NCI-H128 (cell line): ENCODE data around the gene PACS2.
A peak's percentile ranks its signal among the peaks of the same experiment; 100 is the strongest.
"Not testable (repeated sequence)": the region's sequence is repeated elsewhere in the genome, so short reads cannot be mapped to it uniquely, and the experiment has no call there.

Experiments
- DNase-seq: peaks from one replicate; lab custom pipeline; 2025; ENCODE audit not compliant: unreplicated experiment; lab: John Stamatoyannopoulos, UW

Gene PACS2

DNA sequence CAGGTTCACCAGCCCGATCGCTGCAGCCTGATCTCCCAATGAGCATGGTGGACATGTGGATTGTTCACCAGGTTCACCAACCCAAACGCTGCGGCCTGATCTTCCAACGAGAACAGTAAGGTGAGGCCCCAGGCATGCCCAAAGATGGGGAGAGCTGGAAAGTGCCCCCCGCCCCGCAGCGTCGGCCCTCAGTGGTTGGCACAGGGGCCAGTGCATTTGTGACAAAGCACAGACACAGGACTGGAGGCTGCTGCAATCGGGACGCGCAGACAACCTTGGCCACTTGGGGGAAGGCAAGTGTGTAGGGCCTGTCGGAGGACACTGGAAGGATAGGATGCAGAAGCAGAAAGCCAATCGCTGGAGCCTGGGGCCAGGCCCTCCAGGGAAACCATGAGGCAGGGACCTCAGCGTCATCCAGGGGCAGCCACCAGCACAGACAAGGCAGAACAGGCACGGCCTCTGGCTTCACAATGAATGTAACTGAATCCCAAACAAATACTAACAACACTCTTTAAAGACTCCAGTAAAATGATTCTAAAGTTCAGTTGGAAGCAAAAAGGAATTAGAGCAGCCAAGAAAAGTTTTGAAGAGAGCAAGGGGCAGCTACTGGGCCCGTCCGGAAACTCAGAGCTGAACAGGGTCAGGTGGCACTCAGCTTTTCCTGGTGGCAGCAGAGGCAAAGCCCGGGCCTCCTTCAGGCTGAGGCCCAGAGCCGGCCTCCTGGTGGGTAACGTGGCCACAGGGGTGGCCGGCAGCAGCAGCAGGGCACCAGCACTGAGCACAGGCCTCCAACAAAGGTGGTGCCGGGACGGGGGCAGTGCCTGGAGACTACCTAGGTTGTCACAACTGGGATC, 27.1 kb upstream of the PACS2 start:
- DNase-seq, result no peak

DNA sequence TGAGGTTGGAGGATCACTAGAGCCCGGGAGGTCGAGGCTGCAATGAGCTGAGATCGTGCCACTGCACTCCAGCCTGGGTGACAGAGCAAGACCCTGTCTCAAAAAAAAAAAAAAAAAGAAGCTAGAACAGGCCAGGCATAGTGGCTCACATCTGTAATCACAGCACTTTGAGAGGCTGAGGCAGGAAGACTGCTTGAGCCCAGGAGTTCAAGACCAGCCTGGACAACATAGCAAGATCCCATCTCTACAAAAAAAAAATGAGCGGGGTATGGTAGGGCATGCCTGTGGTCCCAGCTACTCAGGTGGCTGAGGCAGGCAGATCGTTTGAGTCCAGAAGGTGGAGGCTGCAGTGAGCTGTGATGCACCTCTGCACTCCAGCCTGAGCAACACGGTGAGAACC, 25.6 kb upstream of the PACS2 start:
- not testable (repeated sequence) for DNase-seq

DNA sequence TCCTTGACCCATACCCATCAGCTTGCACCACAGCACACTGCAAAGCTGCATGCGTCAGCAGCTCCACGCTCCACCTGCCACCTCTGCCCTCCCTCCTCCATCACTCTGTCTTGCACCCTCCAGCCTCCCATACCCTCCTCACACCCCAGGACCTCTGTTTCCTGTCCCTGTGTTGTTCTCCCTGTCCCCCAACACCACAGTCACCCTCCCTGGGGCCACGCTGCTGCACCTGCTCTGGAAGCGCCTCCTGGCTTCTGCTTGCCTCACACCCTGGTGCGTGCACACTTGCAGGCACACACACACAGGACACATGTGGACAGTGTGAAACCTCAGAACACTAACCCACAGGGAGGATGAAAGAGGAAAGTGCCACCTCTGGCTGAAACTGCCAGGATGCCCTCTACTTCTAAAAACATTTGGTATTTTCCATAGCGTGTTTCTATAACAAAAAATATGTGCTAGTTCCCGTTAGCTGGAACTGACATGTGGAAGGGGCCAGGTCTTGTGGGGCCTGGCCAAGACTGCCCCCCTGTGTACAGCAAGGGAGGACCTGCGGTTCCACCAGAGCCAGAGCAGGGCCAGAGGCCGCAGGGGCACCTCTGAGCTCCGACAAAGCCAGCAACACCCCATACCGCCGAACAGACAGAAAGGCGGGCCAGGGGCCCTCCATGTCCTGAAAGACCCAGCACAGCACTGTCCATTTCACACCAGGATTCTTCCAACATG, 23.8 kb upstream of the PACS2 start:
- DNase-seq, result no peak

DNA sequence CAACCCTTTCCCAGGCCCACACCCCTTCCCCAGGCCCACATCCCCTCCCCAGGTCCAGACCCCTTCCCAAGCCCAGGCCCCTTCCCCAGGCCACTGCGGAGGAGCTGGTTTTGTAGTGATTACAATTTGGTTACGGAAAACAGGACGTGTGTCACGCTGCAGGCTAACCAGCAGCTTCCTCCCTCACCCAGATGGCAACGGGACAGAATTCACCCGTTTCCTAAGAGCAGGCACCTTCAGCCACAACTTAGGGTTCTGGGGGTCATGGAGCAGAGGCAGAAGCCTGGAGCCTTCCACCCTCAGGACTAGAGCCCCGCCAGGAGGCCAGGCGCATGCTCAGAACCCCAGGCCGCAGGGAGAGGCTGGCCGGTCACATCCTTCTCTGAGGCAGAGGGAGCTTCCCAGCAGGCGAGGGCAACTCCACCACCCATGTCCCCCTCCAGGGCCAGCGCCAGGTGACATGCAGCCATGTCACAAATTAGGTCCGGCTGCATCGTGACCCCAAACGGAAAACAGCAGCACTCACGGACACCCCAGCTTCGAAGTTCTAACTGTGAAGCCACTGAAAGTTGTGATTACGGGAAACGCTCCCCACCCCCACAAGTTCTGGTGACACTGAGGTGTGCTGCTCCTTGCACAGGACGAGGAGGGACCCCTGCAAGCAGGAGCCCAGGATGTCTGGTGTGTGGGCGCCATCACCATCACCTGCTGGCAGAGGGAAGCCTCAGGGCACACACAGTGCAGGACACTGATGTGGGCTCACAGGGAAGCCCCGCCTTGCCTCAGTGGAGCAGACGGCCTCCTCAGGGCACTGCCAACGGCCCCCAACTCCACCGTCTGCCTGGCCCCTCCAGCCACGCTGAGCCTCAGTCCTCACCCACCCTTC, 21.5 kb upstream of the PACS2 start:
- no peak for DNase-seq

DNA sequence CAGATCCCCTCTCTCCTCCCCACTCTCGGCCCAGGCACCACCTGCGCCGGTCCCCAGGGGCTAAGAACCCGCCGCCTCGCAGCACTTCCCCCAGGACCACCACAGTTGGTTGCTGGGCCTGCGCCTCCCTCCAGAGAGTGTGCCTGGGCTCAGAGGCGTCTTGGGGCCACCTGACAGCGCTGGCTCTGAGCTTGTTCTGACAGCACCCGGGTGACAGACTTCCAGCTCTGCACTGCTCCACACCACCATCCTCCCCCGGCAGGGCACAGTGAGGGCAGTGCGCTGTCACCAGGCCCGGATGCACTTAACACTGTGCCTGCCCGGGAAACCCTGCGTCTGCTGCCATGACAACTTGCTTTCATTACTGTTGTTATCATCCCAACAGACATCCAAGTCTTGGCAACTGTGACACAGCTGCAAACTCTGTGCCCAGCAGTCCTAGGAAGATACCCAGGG, 20.4 kb upstream of the PACS2 start:
- DNase-seq, result peak; percentile 53

DNA sequence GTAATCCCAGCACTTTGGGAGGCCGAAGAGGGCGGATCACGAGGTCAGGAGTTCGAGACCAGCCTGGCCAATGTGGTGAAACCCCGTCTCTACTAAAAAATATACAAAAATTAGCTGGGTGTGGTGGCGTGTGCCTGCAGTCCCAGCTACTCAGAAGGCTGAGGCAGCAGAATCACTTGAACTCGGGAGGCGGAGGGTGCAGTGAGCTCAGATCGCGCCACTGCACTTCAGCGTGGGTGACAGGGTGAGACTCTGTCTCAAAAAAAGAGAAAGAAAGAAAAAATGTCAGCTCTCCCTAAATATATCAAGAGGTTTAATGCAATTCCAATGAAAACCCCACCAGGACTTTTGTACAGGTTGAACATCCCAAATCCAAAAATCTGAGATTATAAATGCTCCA, 17.2 kb upstream of the PACS2 start:
- not testable (repeated sequence) for DNase-seq

DNA sequence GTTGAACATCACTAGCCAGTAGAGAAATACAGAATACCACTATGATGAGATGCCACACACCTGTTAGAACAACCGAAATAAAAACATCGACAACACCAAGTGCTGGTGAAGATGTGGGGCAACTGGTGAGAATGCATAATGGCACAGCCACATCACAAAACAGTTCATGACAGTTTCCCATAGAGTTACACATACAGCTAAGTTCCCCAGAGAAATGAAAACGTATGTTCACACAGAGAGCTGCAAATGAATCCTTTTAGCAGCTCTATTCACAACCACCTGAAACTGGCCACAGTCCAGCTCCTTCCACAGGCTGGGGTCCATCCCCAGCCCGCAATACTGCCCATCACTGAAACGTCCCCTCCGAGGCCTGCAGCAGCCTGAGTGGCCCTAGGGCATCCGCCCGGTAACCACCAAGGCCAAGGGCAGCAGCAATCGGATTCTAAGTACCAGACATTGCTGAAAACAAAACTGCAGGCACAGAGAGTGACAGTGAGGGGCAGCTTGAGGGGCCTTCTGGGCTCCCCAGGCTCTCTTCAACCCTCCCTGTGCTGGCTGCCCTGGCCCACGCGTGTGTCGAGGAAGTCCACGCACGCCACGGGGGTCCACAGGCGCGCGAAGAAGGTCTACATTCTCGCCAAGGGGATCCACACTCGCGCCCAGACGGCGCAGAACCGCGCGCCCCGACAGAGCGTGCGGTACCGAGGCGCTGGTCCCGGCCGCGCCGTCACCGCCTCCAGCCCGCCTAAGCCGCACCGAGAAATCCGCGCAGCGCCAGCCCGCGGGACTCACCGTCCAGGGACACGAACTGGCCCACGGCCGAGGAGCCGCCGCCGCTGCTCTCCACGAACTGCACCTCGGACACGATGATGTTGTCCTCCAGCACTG, 14.7 kb upstream of the PACS2 start:
- DNase-seq, result no peak

DNA sequence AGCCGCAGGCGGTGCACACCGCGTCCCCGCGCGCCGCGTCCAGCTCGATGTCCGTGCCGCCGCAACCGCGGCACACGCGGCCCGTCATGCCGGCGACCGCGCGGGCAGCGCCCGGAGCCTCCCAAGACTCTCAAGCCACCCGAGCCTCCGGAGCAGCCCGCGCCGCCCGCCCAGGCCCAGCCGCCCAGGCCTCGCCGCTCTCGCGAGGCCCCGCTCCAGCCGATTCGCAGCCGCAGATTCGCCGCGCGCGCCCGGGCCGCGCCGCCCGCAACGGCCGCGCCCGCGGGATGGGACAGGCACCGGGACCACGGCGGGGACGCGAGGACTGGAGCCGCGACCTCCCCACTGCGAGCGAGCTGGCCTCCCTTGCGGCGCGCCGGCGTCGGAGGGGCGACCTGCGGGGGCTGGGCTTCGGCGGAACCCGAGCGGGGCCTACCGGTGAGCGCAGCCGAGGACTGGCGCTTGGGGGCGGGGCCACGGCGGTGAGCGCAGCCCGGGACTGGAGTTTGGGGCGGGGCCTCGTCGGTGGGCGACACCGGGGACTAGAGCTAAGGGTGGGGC, 13.9 kb upstream of the PACS2 start, which contains the start of gene BRF1:
TSS of gene BRF1 (minus strand) at position 460 of the 561 bp plus-strand sequence. CDS start at position 88, 372 bp downstream.
- DNase-seq, result peak; percentile 95

DNA sequence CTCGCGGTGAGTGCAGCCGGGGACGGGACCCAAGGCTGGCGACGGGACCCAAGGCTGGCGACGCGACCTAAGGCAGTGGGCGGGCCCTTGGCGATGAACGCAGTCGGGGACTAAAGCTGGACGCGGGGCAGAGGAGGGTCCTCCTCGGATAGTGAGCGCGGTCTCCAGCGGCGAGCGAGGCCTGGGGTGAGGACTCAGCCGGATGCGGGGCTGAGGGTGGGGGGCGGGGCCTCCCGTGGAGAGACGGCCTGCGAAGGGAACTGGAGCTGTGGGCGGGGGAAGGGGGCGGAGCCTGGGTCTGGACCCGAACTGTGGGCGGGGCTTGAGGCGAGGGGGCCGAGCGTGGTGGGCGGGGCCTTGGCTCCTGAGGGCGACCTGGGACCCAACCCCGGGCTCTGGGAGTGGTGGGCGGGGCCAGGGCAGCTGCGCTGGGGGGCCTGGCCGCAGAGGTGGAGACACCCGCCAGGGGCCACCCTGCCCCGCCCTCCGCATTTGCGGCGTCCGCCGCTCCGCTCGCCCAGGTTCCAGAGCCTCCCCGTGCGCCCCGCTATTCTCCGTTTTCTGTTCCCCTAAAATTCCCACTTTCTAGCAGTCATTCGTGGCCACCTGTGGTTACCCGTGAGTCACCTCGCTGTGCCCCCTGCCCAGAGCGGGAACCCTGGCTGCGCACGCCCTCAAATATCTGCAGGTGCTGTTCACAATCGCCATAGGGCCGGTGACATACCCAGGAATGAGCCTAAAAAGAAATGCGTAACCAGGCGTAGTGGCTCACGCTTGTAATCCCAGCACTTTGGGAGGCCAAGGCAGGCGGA, 13.2 kb upstream of the PACS2 start:
- DNase-seq, result peak; percentile 95

DNA sequence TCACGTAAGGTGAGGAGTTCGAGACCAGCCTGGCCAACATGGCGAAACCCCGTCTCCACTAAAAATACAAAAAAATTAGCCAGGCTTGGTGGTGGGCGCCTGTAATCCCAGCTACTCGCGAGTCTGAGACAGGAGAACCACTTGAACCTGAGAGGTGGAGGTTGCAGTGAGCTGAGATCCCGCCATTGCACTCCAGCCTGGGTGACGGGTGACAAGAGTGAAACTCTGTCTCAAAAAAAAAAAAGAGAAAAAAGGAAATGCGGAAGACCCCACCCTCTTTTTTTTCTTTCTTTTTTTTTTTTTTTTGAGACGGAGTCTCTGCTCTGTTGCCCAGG, 12.7 kb upstream of the PACS2 start:
- not testable (repeated sequence) for DNase-seq

DNA sequence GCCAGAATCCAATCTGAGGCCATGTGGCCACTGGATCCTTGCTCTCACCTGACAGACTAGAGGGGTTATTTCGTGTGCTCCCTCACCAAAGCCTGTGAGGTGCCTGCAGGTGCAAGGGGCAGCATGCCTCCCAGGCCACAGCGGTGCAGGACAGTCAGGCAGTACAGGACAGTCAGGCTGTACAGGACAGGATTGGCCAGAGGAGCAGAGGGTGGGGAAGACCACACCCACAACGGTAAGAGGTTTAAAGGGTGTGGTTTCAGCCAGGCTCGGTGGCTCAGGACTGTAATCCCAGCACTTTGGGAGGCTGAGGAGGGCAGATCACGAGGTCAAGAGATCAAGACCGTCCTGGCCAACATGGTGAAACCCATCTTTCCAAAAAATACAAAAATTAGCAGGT, 10.6 kb upstream of the PACS2 start:
- DNase-seq, result no peak

DNA sequence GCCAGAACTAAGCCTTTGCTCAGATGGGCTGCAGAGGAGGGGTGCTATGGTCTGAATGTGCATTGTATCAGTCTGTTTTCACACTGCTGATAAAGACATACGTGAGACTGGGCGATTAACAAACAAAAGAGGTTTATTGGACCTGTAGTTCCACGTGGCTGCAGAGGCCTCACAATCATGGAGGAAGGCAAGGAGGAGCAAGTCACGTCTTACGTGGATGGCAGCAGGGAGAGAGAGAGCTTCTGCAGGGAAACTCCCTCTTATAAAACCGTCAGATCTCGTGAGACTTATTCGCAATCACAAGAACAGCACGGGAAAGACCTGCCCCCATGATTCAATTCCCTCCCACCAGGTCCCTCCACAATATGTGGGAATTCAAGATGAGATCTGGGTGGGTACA, 10.0 kb upstream of the PACS2 start:
- DNase-seq, result no peak

DNA sequence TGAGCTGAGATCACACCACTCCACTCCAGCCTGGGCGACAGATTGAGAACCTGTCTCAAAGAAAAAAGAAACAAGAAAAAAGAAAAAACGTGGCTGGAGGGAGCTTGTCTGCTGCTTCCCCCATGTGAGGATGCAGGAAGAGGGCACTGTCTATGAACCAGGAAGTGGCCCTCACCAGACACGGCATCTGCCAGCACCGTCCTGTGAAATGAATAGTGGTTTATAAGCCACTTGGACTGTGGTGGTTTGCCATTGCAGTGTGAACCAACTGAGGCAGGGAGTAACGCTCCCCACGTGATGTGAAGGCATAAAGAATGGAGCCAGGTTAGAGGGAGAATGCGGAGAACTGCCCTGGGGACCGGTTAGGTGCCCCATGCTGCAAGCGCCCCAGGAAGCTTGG, 9.2 kb upstream of the PACS2 start:
- DNase-seq, result no peak

DNA sequence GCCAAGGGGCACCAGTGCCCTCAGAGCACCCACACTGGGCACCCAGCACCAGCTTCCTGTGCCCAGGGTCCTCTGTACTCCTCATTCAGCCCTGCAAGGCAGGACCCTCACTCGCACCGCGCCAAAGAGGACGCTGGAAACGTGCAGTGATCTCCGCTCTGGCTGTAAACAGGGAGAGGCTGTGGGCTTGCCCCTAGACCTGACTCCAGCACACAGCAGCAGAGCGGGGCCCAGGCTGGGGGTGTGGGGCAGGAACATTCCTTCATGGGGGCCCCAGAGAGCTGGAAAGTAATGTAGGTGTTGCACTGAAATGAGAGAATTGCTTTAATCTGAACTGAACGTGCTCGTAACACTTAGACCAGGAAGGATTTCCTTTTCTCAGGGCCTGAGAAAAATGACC, 8.8 kb upstream of the PACS2 start:
- no peak for DNase-seq

DNA sequence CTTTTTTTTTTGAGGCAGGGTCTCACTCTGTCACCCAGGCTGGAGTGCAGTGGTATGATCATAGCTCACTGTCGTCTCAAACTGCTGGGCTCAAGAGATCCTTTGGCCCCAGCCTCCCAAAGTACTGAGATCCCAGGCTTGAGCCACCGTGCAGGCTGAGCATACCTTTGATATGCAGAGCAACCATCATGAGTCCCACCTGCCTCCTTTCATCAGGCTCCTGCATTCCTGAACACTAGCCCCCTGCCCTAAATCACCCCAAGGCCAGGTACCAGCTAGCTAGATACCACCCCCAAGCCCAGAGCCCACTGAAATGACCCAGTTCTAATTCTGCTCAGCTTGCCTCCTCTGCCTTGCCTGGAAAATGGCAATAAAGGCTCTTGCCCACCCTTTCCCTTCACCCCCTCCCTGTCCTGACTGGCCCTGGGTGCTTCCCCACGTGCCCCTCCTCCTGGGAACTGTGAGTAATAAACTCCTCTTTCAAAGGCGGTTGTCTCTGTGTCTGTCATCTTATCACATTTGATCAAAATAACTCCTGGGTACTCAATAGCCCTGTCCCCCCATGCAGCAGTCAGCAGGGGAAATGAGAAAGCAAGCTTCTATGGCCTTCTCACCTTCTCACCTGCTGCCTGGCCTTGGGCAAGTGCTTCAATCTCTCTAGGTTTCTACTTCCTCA, 7.4 kb upstream of the PACS2 start:
- no peak for DNase-seq

DNA sequence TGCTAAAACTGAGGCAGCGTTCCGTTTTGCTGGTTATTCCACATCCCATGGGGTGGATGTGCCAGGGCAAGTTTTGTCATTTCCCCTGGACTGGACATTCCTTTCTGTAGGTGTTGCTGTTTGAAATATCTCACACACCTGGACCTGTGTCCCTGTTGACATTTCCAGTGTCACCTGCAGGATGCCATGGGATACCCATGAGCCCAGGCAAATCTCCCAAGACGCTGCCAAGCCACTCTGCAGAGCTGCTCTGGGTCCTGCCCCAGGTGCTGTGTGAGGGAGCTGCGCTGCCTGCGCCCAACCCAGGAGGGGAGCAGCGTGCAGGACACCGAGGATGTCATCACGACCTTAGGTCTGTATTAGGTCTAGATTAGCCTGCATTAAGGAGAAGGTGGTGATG, 5.2 kb upstream of the PACS2 start:
- no peak for DNase-seq

DNA sequence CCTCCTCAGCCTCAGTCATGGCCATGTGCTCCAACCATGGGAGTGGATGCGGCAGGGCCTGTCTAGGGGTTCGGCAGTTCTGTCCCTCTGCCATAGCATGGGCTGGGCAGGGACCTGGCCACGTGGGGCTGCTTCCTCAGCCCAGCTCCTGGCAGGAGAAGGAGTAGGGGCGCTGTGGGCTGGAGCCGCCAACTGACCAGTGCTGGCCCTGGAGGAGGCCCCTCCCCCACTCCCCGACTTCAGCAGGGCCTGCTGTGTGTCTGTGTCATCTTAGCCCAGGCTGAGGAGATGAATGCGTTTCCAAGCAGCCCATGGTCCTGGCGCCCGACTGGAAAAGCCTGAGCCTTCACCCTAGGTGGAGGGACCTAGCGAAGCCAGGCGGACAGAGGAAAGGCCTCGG, 2.7 kb upstream of the PACS2 start:
- no peak for DNase-seq

DNA sequence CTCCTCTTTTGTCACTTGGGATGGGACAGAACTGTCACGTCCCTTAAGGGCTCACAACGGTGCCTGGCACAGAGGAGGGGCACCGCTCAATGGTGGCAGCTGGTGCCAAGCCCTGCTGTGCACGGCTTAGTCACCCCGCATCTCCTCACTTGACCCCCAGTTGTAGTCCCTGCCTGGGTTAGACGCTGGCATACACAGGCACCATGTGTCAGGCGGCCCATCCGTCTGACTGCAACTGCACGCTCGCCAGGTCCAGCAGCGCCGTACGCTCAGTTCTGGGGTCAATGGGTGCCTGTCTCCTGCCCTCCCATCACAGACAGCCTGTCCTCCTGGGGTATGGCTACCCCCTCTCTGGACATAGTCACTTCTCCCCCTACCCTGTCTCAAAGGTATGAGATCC, 1.6 kb upstream of the PACS2 start:
- no peak for DNase-seq
